Heart left ventricle (tissue), 13 donors: Measurements from ENCODE around the gene STK16.

Experiments
- POLR2A ChIP-seq, 2 donors: fragments of 450-650 bp; IDR thresholded peaks; one replicate each; pipeline ENCODE4 v1.6.1; 2017; ENCODE audit warnings: antibody characterized with exemption in 2 of 2, mild to moderate bottlenecking in 2 of 2, moderate library complexity in 2 of 2
- TF ChIP-seq, protein P1 (sequence below), 12 donors: fragments of 200-600 bp; sonication (generic) in 4 of 12; IDR thresholded peaks; one replicate each; pipeline versions ENCODE4 v1.5.0 to v1.8.0; 2018 to 2022; ENCODE audit warnings: antibody characterized with exemption in 12 of 12, mild to moderate bottlenecking in 5 of 12
- donor health status: ischemic (EF 13 %, LVEDD 7.1; RV severe dilation, severe dysfunction).
- donor health status: DM: no; HTN: yes; CAD: no.
- donor health status: DM: no; HTN: no; CAD: no.
- donor health status: ischemic (EF 25% LVEDD 6.9; RV normal size, moderate dysfunction).
- donor health status: ischemic (EF 25% LVEDD 5.7; RV mildly dilated, moderate dysfunction).
- donor health status: ischemic (EF 35%, LVEDD 5.7; RV mildly dilated, moderate dysfunction).
- donor health status: nonischemic (EF 11% LVEDD 7.7; RV severe dilation, severe dysfunction).
- donor health status: DM: yes; HTN: yes; CAD: no.
- donor health status: PGD.
- donor health status: ischemic (EF 29% LVEDD 5.4; RV normal size, mild dysfunction).
- donor health status: nonischemic (EF 23%, LVEDD 6.1; RV moderate dilation, normal function).

DNA sequence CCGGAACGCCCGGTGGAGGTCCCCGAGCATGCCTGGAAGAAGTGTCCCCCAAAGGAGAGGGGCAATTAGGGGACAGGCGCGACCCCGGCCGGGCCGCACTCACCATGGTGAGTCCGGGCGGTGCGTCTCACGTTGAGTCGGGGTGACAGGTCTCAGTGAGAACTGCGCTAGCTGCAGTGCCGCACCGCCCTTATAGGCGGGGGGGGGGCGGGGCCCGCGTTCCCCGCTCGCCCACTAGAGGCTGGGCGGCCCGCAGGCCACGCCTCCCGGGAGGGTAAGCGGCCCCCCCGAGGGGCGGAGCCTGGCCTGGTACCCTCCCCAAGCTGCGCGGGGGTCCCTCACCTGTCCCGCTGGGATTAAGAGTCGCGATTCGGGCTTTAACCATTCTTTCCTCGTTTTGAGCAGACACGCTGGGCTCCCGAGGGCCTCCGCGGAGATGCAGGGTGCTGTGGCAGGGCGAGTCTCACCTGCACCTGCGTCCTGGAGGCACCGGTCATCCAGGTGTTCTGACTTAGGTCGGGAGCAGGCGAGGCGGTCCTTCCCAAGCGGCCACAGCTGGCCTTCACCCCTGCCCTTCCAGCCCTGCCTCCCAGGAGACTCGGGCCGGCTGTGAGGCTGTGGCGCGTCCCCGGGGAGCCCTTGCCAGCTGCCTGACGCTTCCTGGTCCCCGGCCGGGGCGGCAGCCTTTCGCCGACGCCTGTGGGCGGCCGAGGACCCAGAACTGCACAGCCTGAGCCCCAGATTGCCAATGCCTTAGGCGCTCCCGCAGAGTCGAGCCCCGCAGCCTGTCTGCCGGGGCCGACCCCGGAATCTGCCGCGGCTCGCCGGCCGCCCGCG lies 8.7 kb downstream of the STK16 start, which contains the start of gene TUBA4A:
- peak; percentile 88 to 99 for TF ChIP-seq POLR2A (IDR thresholded peaks at IDR 0.05)
- TF ChIP-seq, protein P1, sequence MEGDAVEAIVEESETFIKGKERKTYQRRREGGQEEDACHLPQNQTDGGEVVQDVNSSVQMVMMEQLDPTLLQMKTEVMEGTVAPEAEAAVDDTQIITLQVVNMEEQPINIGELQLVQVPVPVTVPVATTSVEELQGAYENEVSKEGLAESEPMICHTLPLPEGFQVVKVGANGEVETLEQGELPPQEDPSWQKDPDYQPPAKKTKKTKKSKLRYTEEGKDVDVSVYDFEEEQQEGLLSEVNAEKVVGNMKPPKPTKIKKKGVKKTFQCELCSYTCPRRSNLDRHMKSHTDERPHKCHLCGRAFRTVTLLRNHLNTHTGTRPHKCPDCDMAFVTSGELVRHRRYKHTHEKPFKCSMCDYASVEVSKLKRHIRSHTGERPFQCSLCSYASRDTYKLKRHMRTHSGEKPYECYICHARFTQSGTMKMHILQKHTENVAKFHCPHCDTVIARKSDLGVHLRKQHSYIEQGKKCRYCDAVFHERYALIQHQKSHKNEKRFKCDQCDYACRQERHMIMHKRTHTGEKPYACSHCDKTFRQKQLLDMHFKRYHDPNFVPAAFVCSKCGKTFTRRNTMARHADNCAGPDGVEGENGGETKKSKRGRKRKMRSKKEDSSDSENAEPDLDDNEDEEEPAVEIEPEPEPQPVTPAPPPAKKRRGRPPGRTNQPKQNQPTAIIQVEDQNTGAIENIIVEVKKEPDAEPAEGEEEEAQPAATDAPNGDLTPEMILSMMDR (IDR thresholded peaks at IDR 0.05), result peak in 5 of 12 donors; percentile 13 to 26 (median 19)
